K562 (cell line): Measurements from ENCODE around the gene GAL3ST1. TPM values are rescaled to one million over a fixed set of nuclear protein-coding genes. Genes with fewer than 3 reads are reported as not detected.
A peak's percentile ranks its signal among the peaks of the same experiment; 100 is the strongest.

Experiments used
- DMBX1 ChIP-seq: fragments of 250-450 bp; sonication (Bioruptor Pico); IDR thresholded peaks from 2 replicates; pipeline ENCODE4 v1.8.0; 2022; ENCODE audit warnings: inconsistent platforms, mild to moderate bottlenecking, moderate library complexity, borderline replicate concordance
- MCM3 ChIP-seq: fragments of 450-650 bp; IDR thresholded peaks from 2 replicates; pipeline ENCODE4 v1.6.1; 2016
- NKRF ChIP-seq: fragments of 450-650 bp; IDR thresholded peaks from 2 replicates; pipeline ENCODE4 v1.6.1; 2016; ENCODE audit warnings: borderline replicate concordance
- SREBF2 ChIP-seq: sonication (generic); formaldehyde crosslinking; IDR thresholded peaks from 2 replicates; pipeline ENCODE4 v1.4.0; 2020; ENCODE audit warnings: mild to moderate bottlenecking, missing genetic modification reagents
- STAT5A ChIP-seq: IDR thresholded peaks from 2 replicates; pipeline ENCODE4 v1.6.1; 2012; ENCODE audit warnings: low read length, inconsistent platforms, borderline replicate concordance
- TRIM25 ChIP-seq: fragments of 450-650 bp; IDR thresholded peaks from 2 replicates; pipeline ENCODE4 v1.7.0; 2016; ENCODE audit warnings: borderline replicate concordance
- ZBTB11 ChIP-seq, 3 experiments: fragments of 200-800 bp in 1 of 3; fragments of 250-450 bp in 1 of 3; fragments of 450-650 bp in 1 of 3; sonication (Bioruptor Pico) in 1 of 3; sonication (Bioruptor generic) in 1 of 3; formaldehyde crosslinking in 1 of 3; IDR thresholded peaks; 2 replicates each; pipeline versions ENCODE4 v1.6.1 to v1.8.0; 2016 to 2022; ENCODE audit warnings: mild to moderate bottlenecking in 2 of 3, missing genetic modification characterization in 2 of 3, missing compliant biosample characterization in 1 of 3, moderate library complexity in 1 of 3
- ZNF408 ChIP-seq: fragments of 250-450 bp; sonication (Bioruptor Pico); IDR thresholded peaks from 2 replicates; pipeline ENCODE4 v1.4.0; 2020; ENCODE audit warnings: low read depth, mild to moderate bottlenecking, moderate library complexity
- ZNF780A ChIP-seq: fragments of 250-450 bp; sonication (Bioruptor Pico); IDR thresholded peaks from 2 replicates; pipeline ENCODE4 v1.5.0; 2021; ENCODE audit warnings: mild to moderate bottlenecking
- polyA plus RNA-seq, 8 experiments: library from polyadenylated mRNA; depleted of rRNA in 4 of 8; stranded (reverse) in 5 of 8; unstranded in 3 of 8; fragments of >200 nt; fragmentation: Nextera tagmentation in 2 of 8; fragmentation: Illumina TruSeq in 1 of 8; extraction: Ambion mirVana in 2 of 8; extraction: Trizol in 1 of 8; gene quantifications; 2 replicates each; pipeline versions ENCODE4 v1.2.1 to v1.2.3, GENCODE V29; 2011 to 2014; ENCODE audit warnings: inconsistent platforms in 1 of 8, missing spikeins in 1 of 8
- total RNA-seq, 7 experiments: library from RNA; depleted of rRNA in 6 of 7; stranded (reverse); fragments of >200 nt in 6 of 7; fragmentation: Illumina TruSeq in 2 of 7; extraction: Trizol in 2 of 7; gene quantifications; 2 replicates each; pipeline versions ENCODE4 v1.2.1 to v1.2.3, GENCODE V29; 2011 to 2021; ENCODE audit warnings: low replicate concordance in 1 of 7
- TF ChIP-seq, protein P1 (sequence below): sonication (generic); formaldehyde crosslinking; IDR thresholded peaks from 2 replicates; pipeline ENCODE4 v1.8.0; 2022; ENCODE audit warnings: missing genetic modification reagents, mild to moderate bottlenecking, borderline replicate concordance
- TF ChIP-seq, protein P2 (sequence below): fragments of 450-650 bp; conservative IDR thresholded peaks from 2 replicates; pipeline ENCODE4 v1.6.1; 2016; ENCODE audit warnings: missing genetic modification characterization, low read depth, mild to moderate bottlenecking, control low read depth, missing compliant biosample characterization
- TF ChIP-seq, protein P3 (sequence below): IDR thresholded peaks from 2 replicates; pipeline ENCODE4 v1.6.1; 2011; ENCODE audit not compliant: insufficient read length; ENCODE audit errors: extremely low read depth

The GAL3ST1 gene
- total and polyA plus RNA-seq, 9 of the 15 experiments (the other 6 are each of a cell fraction or from before 2014, with no cell fraction given): 0.03 to 1.9 (median 0.33) TPM; not detected in 1

DNA sequence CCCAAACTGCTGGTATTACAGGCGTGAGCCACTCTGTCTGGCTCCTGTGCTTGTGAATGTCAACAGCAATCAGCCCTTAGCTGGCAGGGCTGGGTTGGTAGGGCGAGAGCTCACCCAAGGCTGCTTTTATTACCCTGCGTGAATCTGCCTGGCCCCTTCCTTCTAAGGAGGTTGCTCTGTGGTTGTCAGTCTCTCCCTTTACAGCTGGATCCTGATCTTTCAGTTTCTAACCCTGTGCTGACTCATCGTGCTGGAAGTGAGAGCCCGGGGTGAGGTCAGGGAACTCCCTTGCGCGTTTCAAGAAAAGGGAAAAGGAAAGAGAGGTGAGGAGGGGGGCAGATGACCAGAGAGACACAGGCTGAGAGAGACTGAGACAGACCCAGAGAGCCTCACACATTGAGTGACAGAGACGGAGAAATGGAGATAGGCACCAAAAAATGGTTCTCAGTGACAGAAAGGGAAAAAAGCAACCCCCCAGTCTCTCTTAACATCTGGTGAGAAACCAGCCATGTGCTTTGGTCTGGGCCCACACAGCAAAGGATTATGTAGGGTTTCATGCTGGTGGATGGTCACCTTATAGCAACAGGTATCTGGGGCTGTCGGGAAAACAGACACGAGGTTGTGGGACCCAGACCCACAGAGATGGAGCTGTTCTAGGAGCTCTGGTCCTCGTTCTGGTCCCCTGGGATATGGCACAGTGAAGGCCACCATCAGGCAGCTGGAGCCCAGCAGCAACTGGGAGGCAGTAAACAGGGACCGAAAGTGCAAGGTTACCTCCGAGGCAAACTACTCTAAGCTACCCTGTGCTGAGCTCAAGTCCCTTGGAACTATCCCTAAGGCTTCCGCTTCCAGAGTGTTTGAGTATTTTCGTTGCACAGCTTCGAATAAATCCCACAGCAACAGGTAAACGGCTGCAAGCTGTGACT lies 35.1 kb upstream of the GAL3ST1 start (continued):
- TF ChIP-seq TRIM25: no peak
- TF ChIP-seq, protein P1, sequence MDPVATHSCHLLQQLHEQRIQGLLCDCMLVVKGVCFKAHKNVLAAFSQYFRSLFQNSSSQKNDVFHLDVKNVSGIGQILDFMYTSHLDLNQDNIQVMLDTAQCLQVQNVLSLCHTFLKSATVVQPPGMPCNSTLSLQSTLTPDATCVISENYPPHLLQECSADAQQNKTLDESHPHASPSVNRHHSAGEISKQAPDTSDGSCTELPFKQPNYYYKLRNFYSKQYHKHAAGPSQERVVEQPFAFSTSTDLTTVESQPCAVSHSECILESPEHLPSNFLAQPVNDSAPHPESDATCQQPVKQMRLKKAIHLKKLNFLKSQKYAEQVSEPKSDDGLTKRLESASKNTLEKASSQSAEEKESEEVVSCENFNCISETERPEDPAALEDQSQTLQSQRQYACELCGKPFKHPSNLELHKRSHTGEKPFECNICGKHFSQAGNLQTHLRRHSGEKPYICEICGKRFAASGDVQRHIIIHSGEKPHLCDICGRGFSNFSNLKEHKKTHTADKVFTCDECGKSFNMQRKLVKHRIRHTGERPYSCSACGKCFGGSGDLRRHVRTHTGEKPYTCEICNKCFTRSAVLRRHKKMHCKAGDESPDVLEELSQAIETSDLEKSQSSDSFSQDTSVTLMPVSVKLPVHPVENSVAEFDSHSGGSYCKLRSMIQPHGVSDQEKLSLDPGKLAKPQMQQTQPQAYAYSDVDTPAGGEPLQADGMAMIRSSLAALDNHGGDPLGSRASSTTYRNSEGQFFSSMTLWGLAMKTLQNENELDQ: no peak
- TF ChIP-seq SREBF2 (CRISPR knock-in tag): no peak
- TF ChIP-seq NKRF: no peak
- no peak for TF ChIP-seq ZBTB11 (CRISPR knock-in tag; IDR thresholded peaks at IDR 0.05)
- TF ChIP-seq STAT5A: no peak
- no peak for TF ChIP-seq ZNF780A (CRISPR knock-in tag)
- TF ChIP-seq, protein P2, sequence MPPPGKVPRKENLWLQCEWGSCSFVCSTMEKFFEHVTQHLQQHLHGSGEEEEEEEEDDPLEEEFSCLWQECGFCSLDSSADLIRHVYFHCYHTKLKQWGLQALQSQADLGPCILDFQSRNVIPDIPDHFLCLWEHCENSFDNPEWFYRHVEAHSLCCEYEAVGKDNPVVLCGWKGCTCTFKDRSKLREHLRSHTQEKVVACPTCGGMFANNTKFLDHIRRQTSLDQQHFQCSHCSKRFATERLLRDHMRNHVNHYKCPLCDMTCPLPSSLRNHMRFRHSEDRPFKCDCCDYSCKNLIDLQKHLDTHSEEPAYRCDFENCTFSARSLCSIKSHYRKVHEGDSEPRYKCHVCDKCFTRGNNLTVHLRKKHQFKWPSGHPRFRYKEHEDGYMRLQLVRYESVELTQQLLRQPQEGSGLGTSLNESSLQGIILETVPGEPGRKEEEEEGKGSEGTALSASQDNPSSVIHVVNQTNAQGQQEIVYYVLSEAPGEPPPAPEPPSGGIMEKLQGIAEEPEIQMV: 0 out of 2 replicates have a peak, but pooled peaks have one; percentile 29
- TF ChIP-seq ZNF408 (CRISPR knock-in tag): no peak
- TF ChIP-seq, protein P3, sequence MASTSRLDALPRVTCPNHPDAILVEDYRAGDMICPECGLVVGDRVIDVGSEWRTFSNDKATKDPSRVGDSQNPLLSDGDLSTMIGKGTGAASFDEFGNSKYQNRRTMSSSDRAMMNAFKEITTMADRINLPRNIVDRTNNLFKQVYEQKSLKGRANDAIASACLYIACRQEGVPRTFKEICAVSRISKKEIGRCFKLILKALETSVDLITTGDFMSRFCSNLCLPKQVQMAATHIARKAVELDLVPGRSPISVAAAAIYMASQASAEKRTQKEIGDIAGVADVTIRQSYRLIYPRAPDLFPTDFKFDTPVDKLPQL: no peak
- no peak for TF ChIP-seq MCM3
- 0 out of 2 replicates have a peak, but pooled peaks have one; percentile 18 for TF ChIP-seq DMBX1 (CRISPR knock-in tag)
